H1 (cell line): Measurements from ENCODE around the gene METRN. TPM values are rescaled to one million over a fixed set of nuclear protein-coding genes. Genes with fewer than 3 reads are reported as not detected.
A peak's percentile ranks its signal among the peaks of the same experiment; 100 is the strongest.

Source experiments
- CTCF ChIA-PET: fragments of 300-600 bp; sonication (Branson Sonifier 250); formaldehyde crosslinking; loops from one replicate; lab custom pipeline; 2021; ENCODE audit not compliant: partially characterized antibody; lab: Charles Lee
- POLR2A ChIA-PET: fragments of 300-600 bp; sonication (Branson Sonifier 250); formaldehyde crosslinking; loops from one replicate; lab custom pipeline; 2021; ENCODE audit warnings: inconsistent platforms; ENCODE audit not compliant: partially characterized antibody; lab: Charles Lee
- DNase-seq, 2 experiments: peaks; one replicate each; pipeline versions ENCODE4 v3.0.0 to v3.0.0-alpha.2; 2010 to 2022; ENCODE audit warnings: low spot score in 2 of 2, low read depth in 1 of 2, mixed read lengths in 1 of 2
- FAIRE-seq: peaks from 2 replicates; lab custom pipeline; 2011; peaks lifted over from hg19 to GRCh38; lab: Jason Lieb, UNC
- H2AFZ ChIP-seq: 2 replicates; pipeline ENCODE4 v1.8.1; 2012; ENCODE audit warnings: low read length, inconsistent platforms
- H2AK5ac ChIP-seq: 2 replicates; pipeline ENCODE4 v1.6.1; 2013; ENCODE audit warnings: low read depth, low read length
- H2BK120ac ChIP-seq: replicated peaks from 2 replicates; pipeline ENCODE3; 2013; ENCODE audit warnings: low read depth, low read length, inconsistent platforms
- H2BK12ac ChIP-seq: 2 replicates; pipeline ENCODE4 v1.6.1; 2013; ENCODE audit warnings: low read depth, low read length
- H2BK15ac ChIP-seq: 2 replicates; pipeline ENCODE4 v1.6.1; 2013; ENCODE audit warnings: low read length
- H2BK20ac ChIP-seq: 2 replicates; pipeline ENCODE4 v1.6.1; 2013; ENCODE audit warnings: low read length
- H2BK5ac ChIP-seq: 2 replicates; pipeline ENCODE4 v1.6.1; 2013; ENCODE audit warnings: low read depth, low read length
- H3K14ac ChIP-seq: 2 replicates; pipeline ENCODE4 v1.6.1; 2013; ENCODE audit warnings: inconsistent platforms; ENCODE audit not compliant: insufficient read length
- H3K18ac ChIP-seq: 2 replicates; pipeline ENCODE4 v1.6.1; 2013; ENCODE audit warnings: low read length; ENCODE audit errors: extremely low read depth
- H3K23ac ChIP-seq: 2 replicates; pipeline ENCODE4 v1.6.1; 2013; ENCODE audit warnings: inconsistent platforms; ENCODE audit not compliant: insufficient read length
- H3K23me2 ChIP-seq: 2 replicates; pipeline ENCODE4 v1.6.1; 2013; ENCODE audit warnings: low read depth, low read length
- H3K27ac ChIP-seq: 2 replicates; pipeline ENCODE4 v1.6.1; 2011; ENCODE audit warnings: low read depth, low read length, inconsistent platforms
- H3K27me3 ChIP-seq, 4 experiments: replicated peaks in 1 of 4; 1 replicate in 1 of 4; 2 replicates in 3 of 4; pipeline versions ENCODE4 v1.6.1 to v1.8.1; 2011 to 2013; ENCODE audit warnings: low read length in 3 of 4, mild to moderate bottlenecking in 3 of 4, inconsistent platforms in 2 of 4, mixed read lengths in 2 of 4, moderate library complexity in 1 of 4; ENCODE audit not compliant: control insufficient read depth in 3 of 4, insufficient read depth in 3 of 4; ENCODE audit errors: extremely low read depth in 1 of 4
- H3K36me3 ChIP-seq, 4 experiments: 2 replicates each; pipeline versions ENCODE4 v1.6.1 to v1.8.1; 2011 to 2013; ENCODE audit warnings: mild to moderate bottlenecking in 4 of 4, low read length in 3 of 4, moderate library complexity in 2 of 4, control low read depth in 1 of 4, inconsistent platforms in 1 of 4; ENCODE audit not compliant: insufficient read depth in 4 of 4, control insufficient read depth in 2 of 4
- H3K4ac ChIP-seq: replicated peaks from 2 replicates; pipeline ENCODE3; 2013; ENCODE audit warnings: low read length, low read depth, mixed read lengths, inconsistent platforms; ENCODE audit not compliant: insufficient read length
- H3K4me1 ChIP-seq, 4 experiments: replicated peaks in 1 of 4; 1 replicate in 1 of 4; 2 replicates in 3 of 4; pipeline versions ENCODE4 v1.6.1 to v1.8.1; 2011 to 2013; ENCODE audit warnings: low read length in 3 of 4, inconsistent platforms in 2 of 4, mixed read lengths in 1 of 4; ENCODE audit not compliant: insufficient read depth in 4 of 4, control insufficient read depth in 3 of 4
- H3K4me2 ChIP-seq, 2 experiments: 2 replicates each; pipeline versions ENCODE4 v1.6.1 to v1.8.1; 2011 to 2013; ENCODE audit warnings: low read depth in 2 of 2, low read length in 2 of 2, control low read depth in 1 of 2, inconsistent platforms in 1 of 2, mild to moderate bottlenecking in 1 of 2; ENCODE audit not compliant: insufficient read depth in 1 of 2
- H3K4me3 ChIP-seq, 4 experiments: fragments of 200-600, 300-600 bp in 1 of 4; sonication (generic), shearing (Covaris generic), sonication (Bioruptor Twin) in 1 of 4; 2 replicates each; pipeline versions ENCODE4 v1.5.1 to v1.8.1; 2011 to 2016; ENCODE audit warnings: low read length in 4 of 4, low read depth in 3 of 4, control low read depth in 2 of 4, inconsistent platforms in 2 of 4, mild to moderate bottlenecking in 2 of 4, mixed read lengths in 1 of 4, moderate library complexity in 1 of 4; ENCODE audit not compliant: insufficient read depth in 2 of 4; ENCODE audit errors: extremely low read depth in 1 of 4
- H3K56ac ChIP-seq: replicated peaks from 2 replicates; pipeline ENCODE3; 2013; ENCODE audit warnings: low read depth, mild to moderate bottlenecking, mixed read lengths, low read length, inconsistent platforms; ENCODE audit not compliant: insufficient read length
- H3K79me1 ChIP-seq: 2 replicates; pipeline ENCODE4 v1.6.1; 2013; ENCODE audit warnings: low read depth, low read length, control low read depth
- H3K79me2 ChIP-seq, 2 experiments: 2 replicates each; pipeline versions ENCODE4 v1.6.1 to v1.8.1; 2012 to 2013; ENCODE audit warnings: low read length in 2 of 2, mild to moderate bottlenecking in 2 of 2, inconsistent platforms in 1 of 2; ENCODE audit not compliant: insufficient read depth in 2 of 2, control insufficient read depth in 1 of 2
- H3K9ac ChIP-seq, 4 experiments: replicated peaks in 1 of 4; 1 replicate in 1 of 4; 2 replicates in 3 of 4; pipeline versions ENCODE4 v1.6.1 to v1.8.1; 2011 to 2013; ENCODE audit warnings: low read depth in 3 of 4, low read length in 3 of 4, control low read depth in 2 of 4, mild to moderate bottlenecking in 2 of 4, moderate library complexity in 2 of 4, inconsistent platforms in 1 of 4; ENCODE audit errors: extremely low read depth in 1 of 4
- H3K9me3 ChIP-seq, 2 experiments: 2 replicates each; pipeline versions ENCODE4 v1.6.1 to v1.8.1; 2012 to 2013; ENCODE audit warnings: mild to moderate bottlenecking in 2 of 2, moderate library complexity in 2 of 2, control low read depth in 1 of 2, inconsistent platforms in 1 of 2, low read depth in 1 of 2, low read length in 1 of 2, mixed read lengths in 1 of 2; ENCODE audit not compliant: insufficient read depth in 2 of 2
- H4K20me1 ChIP-seq, 2 experiments: replicated peaks in 1 of 2; 2 replicates each; pipeline versions ENCODE3 to v1.8.1; 2011 to 2013; ENCODE audit warnings: inconsistent platforms in 2 of 2, low read length in 2 of 2, mild to moderate bottlenecking in 1 of 2; ENCODE audit not compliant: insufficient read depth in 2 of 2, control insufficient read depth in 1 of 2
- H4K5ac ChIP-seq: 2 replicates; pipeline ENCODE4 v1.6.1; 2013; ENCODE audit warnings: low read length, low read depth, mixed read lengths, inconsistent platforms; ENCODE audit not compliant: insufficient read length
- H4K8ac ChIP-seq: 2 replicates; pipeline ENCODE4 v1.8.0; 2013; ENCODE audit warnings: mild to moderate bottlenecking, moderate library complexity, low read length, inconsistent platforms; ENCODE audit not compliant: insufficient read depth; ENCODE audit errors: extremely low read depth
- H4K91ac ChIP-seq: replicated peaks from 2 replicates; pipeline ENCODE3; 2013; ENCODE audit warnings: low read length, mixed read lengths, inconsistent platforms; ENCODE audit not compliant: insufficient read length
- ATF2 ChIP-seq: IDR thresholded peaks from 2 replicates; pipeline ENCODE4 v1.6.1; 2012; ENCODE audit warnings: low read length, inconsistent platforms
- CHD1 ChIP-seq: IDR thresholded peaks from 2 replicates; pipeline ENCODE4 v1.6.1; 2012; ENCODE audit warnings: low read depth, low read length, improper control_type of control experiment
- EGR1 ChIP-seq: IDR thresholded peaks from 2 replicates; pipeline ENCODE4 v1.6.1; 2011; ENCODE audit warnings: low read depth, low read length, borderline replicate concordance
- EP300 ChIP-seq, 2 experiments: IDR thresholded peaks; 1 replicate in 1 of 2; 2 replicates in 1 of 2; pipeline ENCODE4 v1.6.1; 2011 to 2012; ENCODE audit warnings: low read depth in 2 of 2, low read length in 2 of 2, mild to moderate bottlenecking in 2 of 2, borderline replicate concordance in 1 of 2, inconsistent platforms in 1 of 2, moderate library complexity in 1 of 2
- GABPA ChIP-seq: IDR thresholded peaks from 2 replicates; pipeline ENCODE4 v1.6.1; 2011; ENCODE audit warnings: mild to moderate bottlenecking, low read length, moderate library complexity, borderline replicate concordance; ENCODE audit not compliant: insufficient read depth
- JUND ChIP-seq: IDR thresholded peaks from 2 replicates; pipeline ENCODE4 v1.6.1; 2011; ENCODE audit warnings: mild to moderate bottlenecking, improper control_type of control experiment, low read length
- RBBP5 ChIP-seq: IDR thresholded peaks from 2 replicates; pipeline ENCODE4 v1.7.1; 2012; ENCODE audit warnings: low read depth, mild to moderate bottlenecking, inconsistent platforms, low read length, moderate library complexity, borderline replicate concordance
- ZNF274 ChIP-seq: IDR thresholded peaks from 2 replicates; pipeline ENCODE4 v1.7.0; 2012; ENCODE audit warnings: low read length, borderline replicate concordance; ENCODE audit errors: extremely low read depth
- WGBS, 2 experiments: shearing (Covaris generic) in 1 of 2; methylation state at CpG; one replicate each; pipeline versions ENCODE4 v1.1.6 to v1.1.7; 2013 to 2015; ENCODE audit warnings: low lambda C conversion rate in 2 of 2, mixed read lengths in 2 of 2, inconsistent platforms in 1 of 2, low coverage in 1 of 2, missing lambda C conversion rate in 1 of 2; ENCODE audit not compliant: insufficient replicate concordance in 2 of 2, insufficient coverage in 1 of 2, insufficient read length in 1 of 2; ENCODE audit errors: extremely low coverage in 1 of 2, missing lambda C conversion rate in 1 of 2; 5-methylcytosine and 5-hydroxymethylcytosine counted together
- polyA plus RNA-seq, 7 experiments: library from polyadenylated mRNA; depleted of rRNA in 3 of 7; stranded (reverse) in 5 of 7; unstranded in 2 of 7; fragments of >200 nt in 5 of 7; fragments of 200-250 nt in 2 of 7; gene quantifications; 1 replicate in 5 of 7; 2 replicates in 1 of 7; 4 replicates in 1 of 7; pipeline versions ENCODE4 v1.2.1 to v1.2.3, GENCODE V29; 2011 to 2013; ENCODE audit warnings: missing spikeins in 2 of 7, mixed read lengths in 2 of 7
- total RNA-seq: library from RNA; stranded (reverse); fragmentation: NEBNext Ultra II Directional; extraction: Animal tissue kit (Norgen Biotek cat#: 25700); gene quantifications from 2 replicates; pipeline ENCODE4 v1.2.1, GENCODE V29; 2021

The METRN gene
- total and polyA plus RNA-seq, 2 of the 8 experiments (the other 6 are each of a cell fraction or from before 2014, with no cell fraction given), result 18.7 to 25.8 TPM

- H2AFZ ChIP-seq, result no peak within 1 kb of the TSS
- CTCF ChIA-PET, result interaction anchor here (0.7 to 5.0 kb wide), 15 partner anchors 9 to 66 kb away, joined by 3 to 38 read pairs (median 5); partner anchors contain the start of gene CIAO3
- H2AK5ac ChIP-seq, result 0 out of 2 replicates have a peak within 1 kb of the TSS, but pooled peaks have one; percentile 1
- H3K4me3 ChIP-seq, result no peak within 1 kb of the TSS
- H3K4me2 ChIP-seq, result no peak within 1 kb of the TSS
- 0 out of 4 replicates have a peak, but pooled peaks cover 0 to 3% of the 10 kb centered on the region in 2 experiments for H3K9me3 ChIP-seq
- no peak within 1 kb of the TSS for H2BK12ac ChIP-seq
- no peak within 1 kb of the TSS for H3K56ac ChIP-seq
- no peak within 1 kb of the TSS for H2BK20ac ChIP-seq
- H2BK120ac ChIP-seq, result no peak within 1 kb of the TSS
- no peaks in the 10 kb centered on the region for H3K79me2 ChIP-seq
- peak within 1 kb of the TSS; percentile 75; the same call in 1 of the 2 replicates for H4K8ac ChIP-seq
- no peak within 1 kb of the TSS for H2BK5ac ChIP-seq
- no peaks in the 10 kb centered on the region for H3K27me3 ChIP-seq
- H3K4ac ChIP-seq, result no peak within 1 kb of the TSS
- H3K79me1 ChIP-seq, result no peaks in the 10 kb centered on the region
- H3K23me2 ChIP-seq, result no peaks in the 10 kb centered on the region
- no peak within 1 kb of the TSS for H4K5ac ChIP-seq
- FAIRE-seq (no peak), DNase-seq (no peak)
- H3K9ac ChIP-seq, result no peak within 1 kb of the TSS
- no peak within 1 kb of the TSS for H2BK15ac ChIP-seq
- POLR2A ChIA-PET, result interaction anchor here (0.6 to 2.9 kb wide), 10 partner anchors 8 to 176 kb away, joined by 3 to 9 read pairs (median 6); partner anchors contain the start of genes ANTKMT and CIAO3
- H3K27ac ChIP-seq, result no peak within 1 kb of the TSS
- no peak within 1 kb of the TSS for H4K91ac ChIP-seq
- no peak within 1 kb of the TSS for H3K14ac ChIP-seq
- H3K36me3 ChIP-seq, result no peaks in the 10 kb centered on the region
- H3K4me1 ChIP-seq, result peaks cover 0 to 2% (median 0%) of the 10 kb centered on the region in 4 experiments; a peak in 1 of 7 replicates
- H3K23ac ChIP-seq, result no peak within 1 kb of the TSS
- H4K20me1 ChIP-seq, result no peaks in the 10 kb centered on the region
- no peak within 1 kb of the TSS; the same call in 1 of the 2 replicates for H3K18ac ChIP-seq
- WGBS, 2 experiments, result 89% methylated on average over 36 of the region's 37 CpGs; no CpG with 5 or more reads in 1 of the 2 experiments
- TF ChIP-seq ATF2 (no peak), EP300 (IDR thresholded peaks at IDR 0.05; ENCODE audit: borderline replicate concordance in 1 of 2, low read depth in 2 of 2, low read length in 2 of 2) (no peak), ZNF274 (no peak), GABPA (no peak), CHD1 (no peak), RBBP5 (no peak), EGR1 (no peak), JUND (no peak)
These were observed 45.8 kb downstream of the METRN start, which contains the start of gene MSLN for GRCh38 chr16:760545-761343. TSS of gene MSLN (plus strand) at chr16:760734. CDS start at chr16:762681, 1,947 bp downstream.
